IMR-90 (cell line): ENCODE data around the gene IL2RG. TPM values are rescaled to one million over a fixed set of nuclear protein-coding genes. Genes with fewer than 3 reads are reported as not detected.
A peak's percentile ranks its signal among the peaks of the same experiment; 100 is the strongest.

Experiments used
- ATAC-seq: fragments of 200-7000 bp; cut with Tn5 transposase; 2 replicates; pipeline ENCODE4 v1.9.1; 2020; ENCODE audit warnings: low read depth, mild to moderate bottlenecking, moderate library complexity
- BruUV-seq: library from RNA; stranded (reverse); fragments of 400-500 nt; replicated peaks from 2 replicates; lab custom pipeline; 2021; lab: Mats Ljungman, UMichigan
- CTCF ChIA-PET: fragments of 300-600 bp; formaldehyde crosslinking; extraction: SDS; loops from one replicate; lab custom pipeline; 2021; ENCODE audit warnings: antibody characterized with exemption; lab: Yijun Ruan, JAX
- POLR2A ChIA-PET: fragments of 300-600 bp; sonication (Branson Sonifier 250); formaldehyde crosslinking; loops from one replicate; lab custom pipeline; 2022; ENCODE audit warnings: antibody characterized with exemption; ENCODE audit not compliant: unreplicated experiment; lab: Charles Lee
- DNase-seq: peaks from one replicate; pipeline ENCODE4 v3.0.0; 2013
- H2AFZ ChIP-seq: replicated peaks from 2 replicates; pipeline ENCODE3; 2013; ENCODE audit warnings: low read length, mild to moderate bottlenecking; ENCODE audit not compliant: poor library complexity
- H2AK5ac ChIP-seq: 2 replicates; pipeline ENCODE4 v1.6.1; 2013; ENCODE audit warnings: low read depth, low read length, inconsistent platforms
- H2AK9ac ChIP-seq: replicated peaks from 2 replicates; pipeline ENCODE3; 2013; ENCODE audit warnings: mild to moderate bottlenecking, low read depth, low read length, moderate library complexity; ENCODE audit not compliant: poor library complexity
- H2BK120ac ChIP-seq: 2 replicates; pipeline ENCODE4 v1.6.1; 2013; ENCODE audit warnings: low read depth, low read length, inconsistent platforms
- H2BK15ac ChIP-seq: 3 replicates; pipeline ENCODE4 v1.6.1; 2013; ENCODE audit warnings: low read depth, low read length, inconsistent platforms
- H2BK20ac ChIP-seq: 2 replicates; pipeline ENCODE4 v1.6.1; 2013; ENCODE audit warnings: low read depth, mild to moderate bottlenecking, inconsistent platforms, low read length, moderate library complexity
- H2BK5ac ChIP-seq: 2 replicates; pipeline ENCODE4 v1.6.1; 2013; ENCODE audit warnings: mild to moderate bottlenecking, low read depth, low read length, inconsistent platforms; ENCODE audit not compliant: poor library complexity, severe bottlenecking
- H3K14ac ChIP-seq: replicated peaks from 2 replicates; pipeline ENCODE4 v1.6.1; 2013; ENCODE audit warnings: low read depth, low read length, inconsistent platforms
- H3K18ac ChIP-seq: 2 replicates; pipeline ENCODE4 v1.6.1; 2013; ENCODE audit warnings: low read depth, low read length, control low read depth
- H3K23ac ChIP-seq: 2 replicates; pipeline ENCODE4 v1.6.1; 2013; ENCODE audit warnings: low read depth, low read length, inconsistent platforms
- H3K27ac ChIP-seq: 2 replicates; pipeline ENCODE4 v1.5.1; 2013; ENCODE audit warnings: mild to moderate bottlenecking, control low read depth, low read length; ENCODE audit not compliant: insufficient read depth
- H3K27me3 ChIP-seq: 2 replicates; pipeline ENCODE4 v1.6.1; 2013; ENCODE audit warnings: low read length; ENCODE audit not compliant: control insufficient read depth, insufficient read depth
- H3K36me3 ChIP-seq: 2 replicates; pipeline ENCODE4 v1.6.1; 2013; ENCODE audit warnings: low read length, mixed read lengths; ENCODE audit not compliant: control insufficient read depth, insufficient read depth
- H3K4ac ChIP-seq: 2 replicates; pipeline ENCODE4 v1.6.1; 2013; ENCODE audit warnings: low read depth, low read length, inconsistent platforms
- H3K4me1 ChIP-seq: 2 replicates; pipeline ENCODE4 v1.6.1; 2013; ENCODE audit warnings: low read length, mixed read lengths; ENCODE audit not compliant: control insufficient read depth, insufficient read depth
- H3K4me2 ChIP-seq: 2 replicates; pipeline ENCODE4 v1.6.1; 2013; ENCODE audit warnings: low read depth, mild to moderate bottlenecking, control low read depth, low read length, moderate library complexity
- H3K4me3 ChIP-seq: 2 replicates; pipeline ENCODE4 v1.5.1; 2013; ENCODE audit warnings: low read depth, mild to moderate bottlenecking, control low read depth, low read length, moderate library complexity; ENCODE audit not compliant: insufficient read depth
- H3K56ac ChIP-seq: 2 replicates; pipeline ENCODE4 v1.6.1; 2013; ENCODE audit warnings: low read length, inconsistent platforms; ENCODE audit not compliant: insufficient read depth; ENCODE audit errors: extremely low read depth
- H3K79me1 ChIP-seq, 2 experiments: 2 replicates each; pipeline ENCODE4 v1.6.1; 2013; ENCODE audit warnings: low read length in 2 of 2, inconsistent platforms in 1 of 2, low read depth in 1 of 2
- H3K9ac ChIP-seq: 2 replicates; pipeline ENCODE4 v1.6.1; 2013; ENCODE audit warnings: low read depth, low read length, control low read depth
- H3K9me1 ChIP-seq: 2 replicates; pipeline ENCODE4 v1.6.1; 2013; ENCODE audit warnings: low read length, inconsistent platforms; ENCODE audit not compliant: insufficient read depth
- H3K9me3 ChIP-seq: 2 replicates; pipeline ENCODE4 v1.6.1; 2013; ENCODE audit warnings: low read length; ENCODE audit not compliant: control insufficient read depth, insufficient read depth
- H4K20me1 ChIP-seq: 2 replicates; pipeline ENCODE4 v1.6.1; 2013; ENCODE audit warnings: low read length, inconsistent platforms; ENCODE audit not compliant: insufficient read depth
- H4K5ac ChIP-seq: 2 replicates; pipeline ENCODE4 v1.6.1; 2013; ENCODE audit warnings: mild to moderate bottlenecking, low read depth, low read length, control low read depth
- H4K8ac ChIP-seq, 2 experiments: 2 replicates each; pipeline ENCODE4 v1.6.1; 2013; ENCODE audit warnings: low read depth in 2 of 2, low read length in 2 of 2, control low read depth in 1 of 2, inconsistent platforms in 1 of 2
- H4K91ac ChIP-seq: 2 replicates; pipeline ENCODE4 v1.6.1; 2013; ENCODE audit warnings: low read depth, low read length, inconsistent platforms; ENCODE audit not compliant: insufficient read depth
- CEBPB ChIP-seq: IDR thresholded peaks from 2 replicates; pipeline ENCODE4 v1.6.1; 2012; ENCODE audit warnings: low read depth, low read length, improper control_type of control experiment
- RCOR1 ChIP-seq: IDR thresholded peaks from 2 replicates; pipeline ENCODE4 v1.6.1; 2012; ENCODE audit warnings: mild to moderate bottlenecking, low read length, improper control_type of control experiment; ENCODE audit not compliant: insufficient replicate concordance
- WGBS, 2 experiments: methylation state at CpG; one replicate each; pipeline versions ENCODE4 v1.1.5 to v1.1.7; 2013; ENCODE audit warnings: missing lambda C conversion rate in 2 of 2; ENCODE audit not compliant: insufficient read length in 1 of 2; ENCODE audit errors: extremely low coverage in 2 of 2; 5-methylcytosine and 5-hydroxymethylcytosine counted together
- dilution Hi-C: fragments of 300-500 bp; cut with HindIII; formaldehyde crosslinking; loops from one replicate; pipeline ENCODE4 v1.14.3; 2018; ENCODE audit warnings: low sequenced_read_pairs; ENCODE audit not compliant: unreplicated experiment
- in situ Hi-C: fragments of 300-500 bp; cut with MboI; formaldehyde crosslinking; loops from 3 replicates; pipeline ENCODE4 v1.14.3; 2019; ENCODE audit warnings: low sequenced_read_pairs, inconsistent platforms, mixed read lengths
- intact Hi-C: fragments of 100-400 bp; cut with micrococcal nuclease; formaldehyde crosslinking; loops from 2 replicates; pipeline ENCODE4 v1.10.0; 2022
- polyA plus RNA-seq, 3 experiments: library from polyadenylated mRNA; depleted of rRNA; stranded (reverse); fragments of >200 nt; gene quantifications; 2 replicates each; pipeline ENCODE4 v1.2.3, GENCODE V29; 2012; ENCODE audit warnings: low replicate concordance in 1 of 3
- total RNA-seq: library from RNA; depleted of rRNA; stranded (reverse); fragments of >200 nt; gene quantifications from 2 replicates; pipeline ENCODE4 v1.2.3, GENCODE V29; 2012

Gene IL2RG
- total and polyA plus RNA-seq, 2 of the 4 experiments (the other 2 are of a cell fraction), result not detected

DNA sequence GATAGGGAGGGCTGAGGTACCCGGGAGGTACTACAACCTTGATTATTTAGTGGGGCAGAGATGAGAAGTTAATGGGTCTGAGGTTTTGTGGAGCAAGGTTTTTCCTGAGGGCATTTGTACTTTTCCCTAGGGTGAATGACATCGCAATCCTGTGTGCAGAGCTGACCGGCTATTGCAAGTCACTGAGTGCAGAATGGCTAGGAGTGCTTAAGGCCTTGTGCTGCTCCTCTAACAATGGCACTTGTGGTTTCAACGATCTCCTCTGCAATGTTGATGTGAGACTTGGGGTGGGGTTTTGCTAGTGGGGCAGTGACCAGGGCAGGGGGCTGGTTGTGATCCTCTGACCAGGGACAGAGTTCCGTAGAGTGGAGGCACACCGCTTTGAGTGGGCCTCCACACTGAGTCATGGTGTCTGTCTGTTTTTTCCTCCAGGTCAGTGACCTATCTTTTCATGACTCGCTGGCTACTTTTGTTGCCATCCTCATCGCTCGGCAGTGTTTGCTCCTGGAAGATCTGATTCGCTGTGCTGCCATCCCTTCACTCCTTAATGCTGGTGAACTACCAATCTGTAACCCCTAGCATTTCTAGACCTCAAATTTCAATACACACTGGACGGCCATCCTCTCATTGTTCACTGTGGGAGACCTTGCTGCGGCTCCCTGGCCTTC lies 16.9 kb upstream of the IL2RG start:
- H2AFZ ChIP-seq, result no peak overlapping the region
- no peaks in the 10 kb centered on the region for H3K9me3 ChIP-seq
- peaks cover 5% of the 10 kb centered on the region; the same call in 1 of the 2 replicates for H4K20me1 ChIP-seq
- no peak overlapping the region for H2BK20ac ChIP-seq
- DNase-seq, result peak; percentile 64
- H4K91ac ChIP-seq, result no peak overlapping the region
- H3K56ac ChIP-seq, result no peak overlapping the region
- H3K4me1 ChIP-seq, result no peaks in the 10 kb centered on the region
- CTCF ChIA-PET, result interaction anchor here (0.6 kb wide), 3 partner anchors 29 to 351 kb away, joined by 3 read pairs; no protein-coding TSS in a partner anchor
- H2BK120ac ChIP-seq, result no peak overlapping the region
- TF ChIP-seq RCOR1 (no peak), CEBPB (no peak)
- H3K9ac ChIP-seq, result no peak overlapping the region
- no peak overlapping the region for H3K27ac ChIP-seq
- H2AK5ac ChIP-seq, result no peak overlapping the region
- H3K4me2 ChIP-seq, result no peak overlapping the region
- no peak overlapping the region for H4K5ac ChIP-seq
- H2AK9ac ChIP-seq, result no peak overlapping the region
- in situ Hi-C loops (no loop called here), intact Hi-C loops (loop anchor here (5.0 kb wide), 1 partner anchor 61 kb away; the partner anchor contains the start of gene SNX12), dilution Hi-C loops (no loop called here)
- BruUV-seq, result no TSS peak
- no peak overlapping the region for H3K23ac ChIP-seq
- POLR2A ChIA-PET, result no interaction called here
- no peak overlapping the region for H2BK5ac ChIP-seq
- no peak overlapping the region for H3K18ac ChIP-seq
- 62% methylated on average over 7 of the region's 12 CpGs; no CpG with 5 or more reads in 1 of the 2 experiments for WGBS, 2 experiments
- no peak overlapping the region for H3K4me3 ChIP-seq
- H3K27me3 ChIP-seq, result no peaks in the 10 kb centered on the region; the same call in 1 of the 2 replicates
- no peak overlapping the region for H3K14ac ChIP-seq
- no peak overlapping the region for H4K8ac ChIP-seq
- peaks cover 0 to 5% of the 10 kb centered on the region in 2 experiments; a peak in 1 of 4 replicates for H3K79me1 ChIP-seq
- H3K9me1 ChIP-seq, result no peaks in the 10 kb centered on the region
- no peak overlapping the region for H3K4ac ChIP-seq
- no peak overlapping the region for H2BK15ac ChIP-seq
- H3K36me3 ChIP-seq, result peaks cover 60% of the 10 kb centered on the region
- peak; percentile 78 for ATAC-seq
